Heart right ventricle (tissue), 16 donors: ENCODE data around the gene CLDN2. TPM values are rescaled to one million over a fixed set of nuclear protein-coding genes. Genes with fewer than 3 reads are reported as not detected.

ENCODE experiments used
- ATAC-seq, 8 donors: fragments of 200-7000 bp; cut with Tn5 transposase; one replicate each; pipeline ENCODE4 v1.9.1; 2020; ENCODE audit warnings: mild to moderate bottlenecking in 8 of 8, moderate library complexity in 8 of 8, moderate number of reproducible peaks in 1 of 8
- DNase-seq, 2 donors: peaks; one replicate each; pipeline ENCODE4 v3.0.0-alpha.2; 2020
- H3K27ac ChIP-seq, 10 donors: fragments of 200-600 bp; sonication (generic) in 2 of 10; one replicate each; pipeline versions ENCODE4 v1.5.0 to v1.8.0; 2020 to 2022; ENCODE audit warnings: mild to moderate bottlenecking in 3 of 10
- H3K27me3 ChIP-seq, 7 donors: fragments of 200-600 bp; one replicate each; pipeline ENCODE4 v1.8.0; 2021 to 2022; ENCODE audit warnings: mild to moderate bottlenecking in 2 of 7
- H3K36me3 ChIP-seq, 9 donors: fragments of 200-600 bp; sonication (generic) in 1 of 9; one replicate each; pipeline versions ENCODE4 v1.5.0 to v1.8.0; 2020 to 2022; ENCODE audit warnings: mild to moderate bottlenecking in 2 of 9
- H3K4me1 ChIP-seq, 9 donors: fragments of 200-600 bp; sonication (generic) in 1 of 9; one replicate each; pipeline versions ENCODE4 v1.5.0 to v1.8.0; 2020 to 2022; ENCODE audit warnings: mild to moderate bottlenecking in 4 of 9
- H3K4me3 ChIP-seq, 10 donors: fragments of 200-600 bp; sonication (generic) in 2 of 10; one replicate each; pipeline versions ENCODE4 v1.5.0 to v1.8.0; 2020 to 2022; ENCODE audit warnings: mild to moderate bottlenecking in 7 of 10, moderate library complexity in 2 of 10
- H3K9me3 ChIP-seq, 11 donors: fragments of 200-600 bp in 10 of 11; sonication (generic) in 2 of 11; one replicate each; pipeline versions ENCODE4 v1.5.0 to v1.8.0; 2013 to 2022; ENCODE audit warnings: mild to moderate bottlenecking in 2 of 11, control low read depth in 1 of 11, moderate library complexity in 1 of 11
- WGBS, 2 donors: extraction: QIAGEN DNeasy Blood & Tissue Kit; methylation state at CpG; one replicate each; pipeline ENCODE4 v1.1.7; 2013; ENCODE audit warnings: inconsistent platforms in 1 of 2; 5-methylcytosine and 5-hydroxymethylcytosine counted together
- intact Hi-C, 10 donors: fragments of 100-400 bp; cut with DNase I; formaldehyde crosslinking; loops; one replicate each; pipeline versions ENCODE4 v1.11.1 to v1.14.2; 2022
- polyA plus RNA-seq, 2 donors: library from polyadenylated mRNA; stranded (reverse); fragments of 200-250 nt; gene quantifications; one replicate each; pipeline ENCODE4 v1.2.3, GENCODE V29; 2013
- total RNA-seq, 10 donors: library from RNA; stranded (reverse); fragmentation: NEBNext Ultra II Directional in 3 of 10; extraction: Animal tissue kit (Norgen Biotek cat#: 25700) in 3 of 10; gene quantifications; one replicate each; pipeline versions ENCODE4 v1.2.1 to v1.2.4, GENCODE V29; 2021 to 2023
- TF ChIP-seq, protein P1 (sequence below), 9 donors: fragments of 200-600 bp; sonication (generic) in 2 of 9; IDR thresholded peaks; one replicate each; pipeline versions ENCODE4 v1.5.0 to v1.8.0; 2021 to 2022; ENCODE audit warnings: antibody characterized with exemption in 9 of 9, mild to moderate bottlenecking in 5 of 9, moderate library complexity in 1 of 9
- donor health status: Arrhythmogenic right ventricular cardiomyopathy.
- donor health status: ischemic (EF 13 %, LVEDD 7.1; RV severe dilation, severe dysfunction).
- donor health status: healthy with polysubstance abuse.
- donor health status: DM: no; HTN: yes; CAD: no.
- donor health status: DM: no; HTN: no; CAD: no.
- donor health status: ischemic (EF 25% LVEDD 6.9; RV normal size, moderate dysfunction).
- donor health status: ischemic (EF 25% LVEDD 5.7; RV mildly dilated, moderate dysfunction).
- donor health status: healthy.
- donor health status: DM: yes; HTN: yes; CAD: no.
- donor health status: Ischemic cardiomyopathy.
- donor health status: ischemic (EF 35%, LVEDD 5.7; RV mildly dilated, moderate dysfunction).
- donor health status: nonischemic (EF 11% LVEDD 7.7; RV severe dilation, severe dysfunction).
- donor health status: DM: yes; HTN: yes; CAD: no.
- donor health status: PGD.
- donor health status: ischemic (EF 29% LVEDD 5.4; RV normal size, mild dysfunction).
- donor health status: nonischemic (EF 23%, LVEDD 6.1; RV moderate dilation, normal function).

The CLDN2 gene
- total and polyA plus RNA-seq, 12 donors: 0.03 TPM; not detected in 11

DNA sequence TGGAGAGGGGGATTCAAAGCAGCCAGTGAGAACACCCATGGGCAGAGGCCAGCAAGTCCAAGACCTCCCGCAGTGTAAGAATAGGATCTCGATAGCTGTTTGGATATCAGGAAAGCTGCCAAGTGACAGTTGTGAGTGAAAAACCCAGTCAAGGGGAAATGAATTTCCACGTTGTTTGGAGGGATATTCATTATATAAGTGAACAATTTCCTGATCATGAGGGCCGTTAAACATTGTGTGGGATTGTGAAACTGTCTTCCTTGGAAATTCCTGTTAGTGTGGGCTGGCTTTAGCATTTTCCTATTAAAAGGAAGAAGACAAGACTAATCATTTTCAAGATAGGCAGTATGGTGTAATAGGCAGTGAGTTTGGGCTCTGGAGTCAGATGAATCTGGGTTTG, 15.0 kb downstream of the CLDN2 start:
- intact Hi-C loops: loop anchor here in 1 of 10 donors (5.0 kb wide), 1 partner anchor 1957 kb away; no protein-coding TSS in a partner anchor
- Histone ChIP-seq H3K4me3 (no peak overlapping the region), H3K27ac (no peak overlapping the region), H3K27me3 (peaks cover 0 to 14% (median 0%) of the 10 kb centered on the region in 7 donors), H3K9me3 (no peaks in the 10 kb centered on the region), H3K4me1 (peaks cover 0 to 10% (median 0%) of the 10 kb centered on the region in 9 donors), H3K36me3 (peaks cover 0 to 7% (median 0%) of the 10 kb centered on the region in 9 donors)
- WGBS, 2 donors: 37 to 48% methylated on average over 4 of the region's 4 CpGs
- no peak for ATAC-seq
- no peak for DNase-seq
- TF ChIP-seq, protein P1, sequence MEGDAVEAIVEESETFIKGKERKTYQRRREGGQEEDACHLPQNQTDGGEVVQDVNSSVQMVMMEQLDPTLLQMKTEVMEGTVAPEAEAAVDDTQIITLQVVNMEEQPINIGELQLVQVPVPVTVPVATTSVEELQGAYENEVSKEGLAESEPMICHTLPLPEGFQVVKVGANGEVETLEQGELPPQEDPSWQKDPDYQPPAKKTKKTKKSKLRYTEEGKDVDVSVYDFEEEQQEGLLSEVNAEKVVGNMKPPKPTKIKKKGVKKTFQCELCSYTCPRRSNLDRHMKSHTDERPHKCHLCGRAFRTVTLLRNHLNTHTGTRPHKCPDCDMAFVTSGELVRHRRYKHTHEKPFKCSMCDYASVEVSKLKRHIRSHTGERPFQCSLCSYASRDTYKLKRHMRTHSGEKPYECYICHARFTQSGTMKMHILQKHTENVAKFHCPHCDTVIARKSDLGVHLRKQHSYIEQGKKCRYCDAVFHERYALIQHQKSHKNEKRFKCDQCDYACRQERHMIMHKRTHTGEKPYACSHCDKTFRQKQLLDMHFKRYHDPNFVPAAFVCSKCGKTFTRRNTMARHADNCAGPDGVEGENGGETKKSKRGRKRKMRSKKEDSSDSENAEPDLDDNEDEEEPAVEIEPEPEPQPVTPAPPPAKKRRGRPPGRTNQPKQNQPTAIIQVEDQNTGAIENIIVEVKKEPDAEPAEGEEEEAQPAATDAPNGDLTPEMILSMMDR (IDR thresholded peaks at IDR 0.05): no peak

DNA sequence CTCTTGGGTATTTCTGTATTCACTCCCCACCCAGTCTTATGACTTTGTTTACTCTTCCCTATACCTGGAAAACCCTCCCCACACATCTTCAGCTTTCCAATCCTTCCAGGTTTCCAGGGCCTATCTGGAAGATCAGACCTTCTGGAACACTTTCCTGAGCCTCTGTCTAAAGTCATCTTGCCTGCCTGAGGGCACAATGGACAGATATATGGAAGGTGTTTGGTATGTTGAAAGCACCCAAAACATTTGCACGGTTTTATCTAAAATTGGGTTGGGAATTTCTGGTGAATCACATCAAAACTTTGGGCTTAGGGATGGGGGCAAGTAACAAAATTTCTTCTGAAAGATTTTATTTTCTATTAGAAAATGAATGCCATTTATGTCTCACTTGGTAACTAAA, 16.0 kb downstream of the CLDN2 start:
- TF ChIP-seq, protein P1 (IDR thresholded peaks at IDR 0.05): no peak
- intact Hi-C loops: loop anchor here in 1 of 10 donors (5.0 kb wide), 1 partner anchor 1956 kb away; no protein-coding TSS in a partner anchor
- ATAC-seq (no peak), DNase-seq (no peak)
- WGBS, 2 donors: 90 to 100% methylated on average over 1 of the region's 1 CpG
- Histone ChIP-seq H3K9me3 (no peaks in the 10 kb centered on the region), H3K27me3 (peaks cover 0 to 9% (median 0%) of the 10 kb centered on the region in 7 donors), H3K4me3 (no peak overlapping the region), H3K36me3 (peaks cover 0 to 18% (median 0%) of the 10 kb centered on the region in 9 donors), H3K27ac (no peak overlapping the region), H3K4me1 (peaks cover 0 to 10% (median 0%) of the 10 kb centered on the region in 9 donors)

DNA sequence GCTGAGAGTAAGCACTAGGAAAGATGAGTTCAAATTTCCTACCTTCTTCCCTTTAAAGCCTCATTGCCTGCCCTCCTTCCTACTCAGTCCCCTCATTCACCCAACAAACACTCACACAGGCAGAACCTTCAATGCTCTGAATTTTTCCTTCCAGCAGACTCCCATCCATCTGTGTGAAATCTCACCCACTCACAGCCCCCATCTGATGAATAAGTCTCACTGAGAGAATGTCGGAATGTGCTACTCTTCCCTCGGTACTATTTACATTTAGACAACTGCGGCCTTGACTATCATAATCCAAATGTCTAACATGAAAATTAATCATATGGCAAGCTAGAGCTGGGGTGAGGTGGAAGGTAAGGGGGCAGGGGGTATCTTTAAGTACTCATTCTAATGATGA, 19.4 kb downstream of the CLDN2 start:
- DNase-seq: no peak
- TF ChIP-seq, protein P1 (IDR thresholded peaks at IDR 0.05): no peak
- ATAC-seq: no peak
- intact Hi-C loops: loop anchor here in 1 of 10 donors (5.0 kb wide), 1 partner anchor 1953 kb away; no protein-coding TSS in a partner anchor
- peaks cover 0 to 41% (median 0%) of the 10 kb centered on the region in 9 donors for H3K36me3 ChIP-seq
- peaks cover 0 to 8% (median 0%) of the 10 kb centered on the region in 7 donors for H3K27me3 ChIP-seq
- H3K4me3 ChIP-seq: no peak overlapping the region
- 74 to 89% methylated on average over 3 of the region's 3 CpGs for WGBS, 2 donors
- H3K4me1 ChIP-seq: no peaks in the 10 kb centered on the region
- no peak overlapping the region for H3K27ac ChIP-seq
- H3K9me3 ChIP-seq: no peaks in the 10 kb centered on the region

DNA sequence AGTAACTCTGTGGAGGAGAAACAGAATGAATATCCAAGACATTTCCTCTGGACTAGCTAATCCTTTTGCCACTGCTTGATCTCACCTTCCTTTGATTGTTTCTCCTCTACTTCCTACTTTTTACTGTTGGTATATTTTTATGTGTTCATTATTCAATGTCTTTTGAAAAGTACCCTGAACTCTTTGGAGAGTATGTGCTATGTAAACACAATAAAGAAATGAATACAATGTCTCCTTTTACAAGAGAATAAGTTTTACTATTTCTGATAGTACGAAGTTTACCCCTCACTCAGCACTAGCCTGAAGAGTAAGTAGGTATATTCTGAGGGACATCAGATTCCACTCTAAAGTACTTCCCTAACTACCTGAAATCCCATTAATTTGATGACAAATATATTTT, 19.9 kb downstream of the CLDN2 start:
- no peak overlapping the region for H3K27ac ChIP-seq
- TF ChIP-seq, protein P1 (IDR thresholded peaks at IDR 0.05): no peak

More for the DNA sequence above, 19.9 kb downstream of the CLDN2 start:
- Histone ChIP-seq H3K4me1 (no peaks in the 10 kb centered on the region), H3K36me3 (peaks cover 0 to 41% (median 0%) of the 10 kb centered on the region in 9 donors), H3K4me3 (no peak overlapping the region), H3K27me3 (peaks cover 0 to 8% (median 0%) of the 10 kb centered on the region in 7 donors), H3K9me3 (no peaks in the 10 kb centered on the region)
- DNase-seq (no peak), ATAC-seq (no peak)
- 87 to 91% methylated on average over 1 of the region's 1 CpG for WGBS, 2 donors
- intact Hi-C loops: loop anchor here in 1 of 10 donors (5.0 kb wide), 1 partner anchor 38 kb away; the partner anchor contains the start of gene RIPPLY1
